GM18511 (cell line): ENCODE measurements around the gene PBX4.

Experiments
- ATAC-seq: cut with Tn5 transposase; IDR thresholded peaks from one replicate; pipeline ENCODE4 v1.9.1; 2021; ENCODE audit warnings: mild to moderate bottlenecking, moderate library complexity; ENCODE audit not compliant: unreplicated experiment

The PBX4 gene

GRCh38 chr19:19649580-19649995 is 31.1 kb upstream of the PBX4 start:
- no peak for ATAC-seq

DNA sequence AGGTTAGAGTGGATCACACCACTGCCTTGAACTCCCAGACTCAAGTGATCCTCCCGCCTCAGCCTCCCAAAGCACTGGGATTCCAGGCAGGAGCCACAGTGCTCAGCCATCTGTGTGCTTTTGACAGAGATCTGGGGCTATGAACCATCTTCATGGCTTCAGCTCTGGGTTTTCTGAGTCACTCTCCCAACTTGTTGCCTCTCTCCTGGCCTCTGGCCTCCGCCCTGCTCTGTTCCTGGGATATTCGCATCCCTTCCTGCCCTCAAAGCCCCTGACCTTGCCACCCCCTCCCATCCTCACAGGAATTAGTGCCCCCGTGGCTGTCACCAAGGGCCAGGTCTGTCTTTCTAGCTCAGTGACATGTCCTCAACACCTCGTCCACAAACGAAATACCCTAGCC is 30.7 kb upstream of the PBX4 start:
- no peak for ATAC-seq

DNA sequence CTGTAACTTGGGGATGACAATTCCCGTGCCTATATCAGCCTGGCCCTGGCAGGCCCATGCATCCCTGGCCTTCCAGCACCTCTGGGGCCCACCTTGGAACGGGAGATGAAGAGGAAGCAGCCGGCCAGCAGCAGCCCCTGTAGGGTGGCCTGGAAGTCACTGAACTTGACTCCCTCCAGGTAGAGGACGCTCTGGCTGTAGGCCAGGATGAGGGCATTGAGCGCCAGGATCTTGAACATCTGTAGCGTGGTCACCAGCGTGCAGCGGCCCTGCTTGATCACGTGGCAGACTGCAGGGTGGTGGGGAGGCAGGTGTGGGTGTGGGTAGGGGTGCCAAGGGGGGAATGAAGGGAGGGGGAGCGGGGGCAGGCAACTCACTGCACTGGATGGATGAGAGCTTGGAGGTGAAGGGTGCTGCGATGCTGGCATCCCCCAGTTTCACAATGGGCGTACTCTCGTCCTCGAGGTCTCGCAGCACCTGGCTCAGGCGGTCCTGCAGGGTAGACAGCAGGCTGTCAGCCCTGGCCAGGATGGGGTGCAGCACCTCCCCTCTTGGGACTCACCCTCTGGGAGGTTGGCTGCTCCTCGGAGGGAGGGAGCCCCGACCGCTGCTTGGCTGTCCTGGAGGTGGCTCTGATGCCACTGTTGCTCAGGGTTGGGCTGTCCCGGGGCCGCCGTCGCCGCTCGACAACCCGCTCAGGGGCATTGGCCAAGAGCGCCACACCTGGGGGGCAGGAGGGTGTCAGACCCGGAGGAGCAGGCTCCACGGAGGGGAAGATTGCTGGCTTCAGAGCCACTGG is 28.7 kb upstream of the PBX4 start:
- ATAC-seq, result no peak

GRCh38 chr19:19645233-19645870 is 26.9 kb upstream of the PBX4 start:
- ATAC-seq, result no peak

GRCh38 chr19:19644054-19644388 is 25.5 kb upstream of the PBX4 start:
- ATAC-seq, result no peak

DNA sequence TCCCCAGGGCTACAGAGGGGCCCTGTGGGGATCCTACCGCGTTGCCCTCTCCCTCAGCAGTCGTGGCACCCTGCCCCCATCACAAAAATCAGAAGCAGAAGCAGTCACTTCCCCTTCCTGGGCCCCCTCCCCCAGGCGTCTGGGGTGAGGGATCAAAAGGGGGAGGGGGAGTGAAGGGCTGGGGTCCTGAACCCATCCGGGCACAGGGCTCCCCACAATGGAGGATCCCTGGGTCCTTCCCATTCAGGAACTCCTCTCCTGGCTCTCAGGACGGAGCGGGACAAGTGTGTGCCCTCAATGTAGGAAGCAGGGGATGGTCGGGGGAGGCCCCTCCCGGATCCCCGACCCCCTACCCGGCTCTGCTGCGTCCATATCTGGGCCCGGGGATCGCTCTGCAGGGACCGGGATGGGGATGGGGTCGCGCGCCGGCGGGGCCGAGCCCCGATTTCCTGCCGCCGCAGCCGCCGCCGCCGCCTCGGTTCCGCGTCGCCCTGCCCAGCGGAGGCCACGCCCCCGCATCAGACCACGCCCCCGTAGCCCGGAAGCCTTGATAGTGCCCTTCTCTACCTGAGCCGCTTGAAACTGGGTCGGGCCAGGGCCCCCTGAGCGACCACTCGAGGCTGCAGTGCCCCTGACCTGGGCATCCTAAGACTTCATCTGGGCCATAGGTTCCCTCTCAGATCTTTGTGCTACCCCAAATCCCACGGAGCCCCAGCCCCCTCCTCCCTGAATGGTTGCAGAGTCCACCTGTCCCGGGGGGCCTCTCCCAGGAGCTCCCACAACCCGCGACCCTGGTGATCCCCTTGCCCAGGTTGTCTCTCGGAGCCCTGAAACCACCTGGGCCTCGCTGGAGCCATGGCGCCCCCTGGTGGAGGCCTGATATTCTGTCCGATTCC is 24.9 kb upstream of the PBX4 start, which contains the start of gene GMIP:
TSS of gene GMIP (minus strand) at position 500 of the 896 bp plus-strand sequence. CDS start at position 372, 128 bp downstream.
- peak; percentile 85 for ATAC-seq

DNA sequence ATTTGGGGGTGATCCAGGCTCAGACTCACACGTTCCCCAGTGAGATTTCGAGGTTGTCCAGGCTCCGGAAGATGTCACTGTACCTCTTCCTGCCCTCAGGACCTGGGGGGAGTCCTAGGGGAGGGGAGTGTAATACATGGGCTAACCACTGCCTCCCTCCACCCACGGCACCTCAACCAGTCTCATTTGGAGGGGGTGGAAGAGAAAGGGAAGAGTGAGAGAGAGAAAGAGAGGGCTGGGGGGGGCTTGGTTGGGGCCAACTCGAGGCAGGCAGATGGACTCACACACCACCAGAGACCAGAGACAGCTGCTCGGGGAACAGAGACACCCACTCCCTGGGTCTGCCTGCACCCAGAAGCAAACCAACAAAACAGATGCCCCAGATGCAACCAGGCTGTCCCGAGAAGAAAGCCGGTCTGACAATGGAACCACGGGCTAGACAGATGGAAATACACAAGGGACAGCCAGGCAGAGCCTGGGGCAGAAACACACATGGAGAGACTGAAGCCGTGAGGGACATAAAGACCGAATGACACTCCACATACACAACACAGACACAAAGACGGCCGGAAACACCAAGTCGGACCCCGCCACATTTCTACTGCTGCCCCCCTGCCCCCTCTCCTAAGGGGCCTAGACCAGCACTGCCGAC is 24.1 kb upstream of the PBX4 start:
- ATAC-seq, result peak; percentile 34

- no peak for ATAC-seq
Observed at GRCh38 chr19:19637523-19638251, 19.2 kb upstream of the PBX4 start.

- ATAC-seq, result no peak
Observed at GRCh38 chr19:19637186-19637522, 18.7 kb upstream of the PBX4 start.

GRCh38 chr19:19636573-19637185 is 18.2 kb upstream of the PBX4 start:
- ATAC-seq, result no peak

DNA sequence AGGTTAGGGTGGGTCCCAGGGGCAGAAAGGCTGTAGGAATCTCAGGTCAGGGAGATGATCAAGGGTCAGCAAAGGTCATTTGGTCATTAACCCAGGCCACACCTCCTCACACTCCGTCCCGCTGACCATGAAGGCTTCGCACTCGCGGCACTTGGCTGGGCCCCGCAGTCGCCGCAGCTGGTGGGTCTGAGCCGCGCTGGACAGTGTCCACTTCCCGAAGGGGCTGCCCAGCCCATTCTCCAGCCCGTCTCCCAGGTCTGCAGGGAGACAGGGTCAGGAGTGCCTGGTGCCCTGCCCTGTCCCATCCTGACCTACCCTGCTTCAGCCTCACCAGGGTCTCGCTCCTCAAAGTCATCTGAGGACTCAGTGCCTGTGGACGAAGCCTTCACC is 16.8 kb upstream of the PBX4 start:
- no peak for ATAC-seq

DNA sequence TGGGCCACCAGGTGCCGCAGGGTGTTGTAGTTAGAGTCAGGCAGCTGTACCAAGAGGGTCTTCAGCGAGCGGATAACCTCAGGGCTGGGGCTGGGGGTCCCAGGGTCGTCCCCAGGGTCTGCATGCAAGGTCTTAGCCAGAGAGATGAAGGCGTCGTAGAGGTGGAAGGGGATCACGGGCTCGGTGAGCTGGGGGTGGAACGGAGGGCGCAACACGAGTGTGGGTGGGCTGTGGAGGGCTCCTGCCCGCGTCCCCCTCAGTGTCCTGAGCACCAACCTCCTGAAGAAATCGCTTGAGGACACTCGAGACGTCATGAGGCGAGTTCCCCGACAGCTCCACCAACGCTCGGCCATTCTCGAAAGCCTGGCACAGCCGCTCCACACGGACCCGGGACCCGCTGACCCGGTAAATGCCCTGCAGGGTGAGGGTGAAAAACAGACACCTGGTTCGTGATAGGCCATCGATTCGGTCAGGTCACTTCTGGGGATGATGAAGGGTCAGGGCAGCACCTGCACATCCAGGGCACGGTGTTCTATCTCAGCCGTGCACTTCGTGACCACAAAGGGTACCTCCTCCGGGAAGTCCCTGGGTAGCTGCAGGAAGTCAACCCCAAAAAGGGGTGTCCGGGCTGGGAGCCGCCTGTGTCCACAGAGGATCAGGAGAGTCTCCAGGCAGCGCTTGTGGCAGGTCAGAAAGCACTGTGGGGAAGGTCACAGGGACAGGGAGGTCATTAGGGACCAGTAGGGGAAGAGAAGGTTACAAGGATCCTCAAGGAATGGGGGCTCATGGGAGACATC is 16.2 kb upstream of the PBX4 start:
- no peak for ATAC-seq

GRCh38 chr19:19633711-19634515 is 15.4 kb upstream of the PBX4 start:
- ATAC-seq, result no peak

DNA sequence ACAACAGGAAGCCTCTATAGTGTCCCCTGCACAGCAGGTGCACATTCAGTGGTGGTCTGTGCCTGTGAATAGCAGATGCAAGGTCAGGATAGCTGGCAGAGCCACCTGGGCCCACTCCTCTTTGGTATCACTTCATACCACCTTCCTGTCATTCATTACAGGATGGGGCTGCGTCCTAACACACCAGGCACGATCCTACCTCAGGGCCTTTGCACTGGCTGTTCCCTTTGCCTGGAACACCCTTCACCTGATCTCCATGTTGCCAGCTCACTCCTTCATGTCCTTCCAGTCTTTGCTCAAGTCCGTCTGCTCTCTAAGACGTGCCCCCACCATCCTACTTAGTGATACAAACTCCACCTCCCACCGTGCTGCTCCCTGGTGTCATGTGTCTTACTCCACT is 14.2 kb upstream of the PBX4 start:
- ATAC-seq, result no peak

- no peak for ATAC-seq
Observed at GRCh38 chr19:19631346-19631745, 12.9 kb upstream of the PBX4 start.

GRCh38 chr19:19630426-19630825 is 11.9 kb upstream of the PBX4 start:
- no peak for ATAC-seq

GRCh38 chr19:19630062-19630414 is 11.6 kb upstream of the PBX4 start:
- no peak for ATAC-seq

DNA sequence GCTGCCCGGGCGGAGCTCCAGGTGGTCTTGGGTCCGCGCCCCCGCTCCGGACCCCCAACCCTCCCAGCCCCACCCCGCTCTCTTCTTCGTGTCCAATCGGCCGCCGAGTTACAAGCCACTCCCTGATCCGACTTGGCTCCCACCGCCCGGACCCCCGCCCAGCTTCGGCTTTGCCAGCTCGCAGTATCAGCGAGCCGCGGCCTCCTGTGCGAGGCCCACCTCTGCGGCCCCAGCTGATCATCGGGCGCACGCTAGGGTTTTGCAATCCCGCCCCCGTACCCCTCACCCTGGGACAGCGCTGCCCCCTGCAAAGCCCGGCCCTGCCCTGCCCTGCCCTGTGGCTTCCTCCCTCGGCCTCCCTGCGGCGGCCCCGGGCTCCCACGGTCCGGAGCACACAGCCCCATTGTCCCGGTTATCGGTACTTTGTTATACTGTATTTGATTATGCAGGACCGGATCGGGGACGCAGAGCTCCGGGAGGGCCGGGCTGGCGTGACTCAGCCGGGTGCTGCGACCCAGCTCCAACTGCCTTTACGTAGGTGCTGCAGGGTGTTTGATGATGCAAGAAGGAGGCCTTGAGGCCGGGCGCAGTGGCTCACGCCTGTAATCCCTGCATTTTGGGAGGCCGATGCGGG is 10.1 kb upstream of the PBX4 start:
- peak; percentile 32 for ATAC-seq
